ENCODE measurements around the gene GSTA4.

GRCh38 chr6:53026526-53026925 is 31.4 kb upstream of the GSTA4 start:
- TF ChIP-seq EZH2 (IDR thresholded peaks at IDR 0.05; ENCODE audit: low read length, unreplicated experiment) = no peak
- no peak for TF ChIP-seq CTCF (conservative IDR thresholded peaks at IDR 0.05; ENCODE audit: low read depth, low read length)
